Measurements from ENCODE around the gene SEC24C.

DNA sequence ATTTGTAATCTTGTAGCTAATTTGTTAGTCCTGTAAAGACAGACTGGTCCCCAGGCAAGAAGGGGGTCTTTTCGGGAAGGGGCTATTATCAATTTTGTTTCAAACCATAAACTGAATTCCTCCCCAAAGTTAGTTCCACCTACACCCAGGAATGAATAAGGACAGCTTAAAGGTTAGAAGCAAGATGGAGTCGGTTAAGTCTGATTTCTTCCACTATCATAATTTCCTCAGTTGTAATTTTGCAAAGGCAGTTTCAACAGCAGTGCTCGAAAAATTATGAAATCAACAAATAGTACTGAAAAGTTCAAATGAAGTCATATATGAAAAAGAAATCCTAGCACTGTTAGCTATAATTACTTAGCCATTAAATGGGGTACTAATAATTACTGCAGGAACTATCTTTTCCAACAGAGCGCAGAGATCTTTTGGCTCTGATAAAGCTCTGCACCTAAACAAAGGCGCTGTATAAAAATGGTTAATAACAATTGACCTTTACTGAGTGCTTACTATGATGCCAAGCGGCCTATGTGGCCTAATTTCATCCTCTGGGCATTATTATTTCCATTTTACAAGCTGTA is 756 bp upstream of the SEC24C start:
- TF ChIP-seq, protein P1, sequence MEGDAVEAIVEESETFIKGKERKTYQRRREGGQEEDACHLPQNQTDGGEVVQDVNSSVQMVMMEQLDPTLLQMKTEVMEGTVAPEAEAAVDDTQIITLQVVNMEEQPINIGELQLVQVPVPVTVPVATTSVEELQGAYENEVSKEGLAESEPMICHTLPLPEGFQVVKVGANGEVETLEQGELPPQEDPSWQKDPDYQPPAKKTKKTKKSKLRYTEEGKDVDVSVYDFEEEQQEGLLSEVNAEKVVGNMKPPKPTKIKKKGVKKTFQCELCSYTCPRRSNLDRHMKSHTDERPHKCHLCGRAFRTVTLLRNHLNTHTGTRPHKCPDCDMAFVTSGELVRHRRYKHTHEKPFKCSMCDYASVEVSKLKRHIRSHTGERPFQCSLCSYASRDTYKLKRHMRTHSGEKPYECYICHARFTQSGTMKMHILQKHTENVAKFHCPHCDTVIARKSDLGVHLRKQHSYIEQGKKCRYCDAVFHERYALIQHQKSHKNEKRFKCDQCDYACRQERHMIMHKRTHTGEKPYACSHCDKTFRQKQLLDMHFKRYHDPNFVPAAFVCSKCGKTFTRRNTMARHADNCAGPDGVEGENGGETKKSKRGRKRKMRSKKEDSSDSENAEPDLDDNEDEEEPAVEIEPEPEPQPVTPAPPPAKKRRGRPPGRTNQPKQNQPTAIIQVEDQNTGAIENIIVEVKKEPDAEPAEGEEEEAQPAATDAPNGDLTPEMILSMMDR (conservative IDR thresholded peaks at IDR 0.05; ENCODE audit: low read depth, low read length): no peak
- TF ChIP-seq RFX5 (IDR thresholded peaks at IDR 0.05; ENCODE audit: low read depth, low read length) (no peak), FOS (IDR thresholded peaks at IDR 0.05; ENCODE audit: low read depth, low read length) (no peak), BHLHE40 (IDR thresholded peaks at IDR 0.05; ENCODE audit: low read depth, low read length) (no peak), NFE2L2 (IDR thresholded peaks at IDR 0.05; ENCODE audit: low read depth, low read length) (no peak)

Data from IMR-90 (cell line).